Activated CD4-positive, alpha-beta T cell treated with anti-CD3 and anti-CD28 coated beads, Interleukin-2, amount 50 U/mL, for 48 hours (primary cell): ENCODE measurements around the gene PRKD1.
"Not testable (repeated sequence)": the region's sequence is repeated elsewhere in the genome, so short reads cannot be mapped to it uniquely, and the experiment has no call there.

Experiments used
- DNase-seq, 2 experiments: peaks; one replicate each; pipeline ENCODE4 v3.0.0-alpha.2; 2020

Gene PRKD1

GRCh38 chr14:29900609-29901350 is 26.9 kb downstream of the PRKD1 start:
- no peak for DNase-seq

GRCh38 chr14:29898470-29898869 is 29.2 kb downstream of the PRKD1 start:
- DNase-seq = no peak

- DNase-seq = no peak
Measured at GRCh38 chr14:29897181-29897580, 30.5 kb downstream of the PRKD1 start.

GRCh38 chr14:29896354-29896821 is 31.3 kb downstream of the PRKD1 start:
- DNase-seq = no peak

GRCh38 chr14:29895591-29896083 is 32.0 kb downstream of the PRKD1 start:
- DNase-seq = no peak

GRCh38 chr14:29893989-29894388 is 33.7 kb downstream of the PRKD1 start:
- DNase-seq = no peak

- no peak for DNase-seq
Measured at GRCh38 chr14:29892327-29892726, 35.3 kb downstream of the PRKD1 start.

- DNase-seq = no peak
Measured at GRCh38 chr14:29885988-29886387, 41.7 kb downstream of the PRKD1 start.

GRCh38 chr14:29868000-29868399 is 59.6 kb downstream of the PRKD1 start:
- no peak for DNase-seq

- DNase-seq = no peak
Measured at GRCh38 chr14:29865299-29865698, 62.3 kb downstream of the PRKD1 start.

GRCh38 chr14:29861996-29862395 is 65.7 kb downstream of the PRKD1 start:
- no peak for DNase-seq

GRCh38 chr14:29858299-29858698 is 69.3 kb downstream of the PRKD1 start:
- no peak for DNase-seq

- no peak for DNase-seq
Measured at GRCh38 chr14:29857551-29857950, 70.1 kb downstream of the PRKD1 start.

GRCh38 chr14:29856516-29856915 is 71.1 kb downstream of the PRKD1 start:
- no peak for DNase-seq

GRCh38 chr14:29853691-29854090 is 74.0 kb downstream of the PRKD1 start:
- DNase-seq = not testable (repeated sequence)

- DNase-seq = no peak
Measured at GRCh38 chr14:29853272-29853671, 74.4 kb downstream of the PRKD1 start.

- no peak for DNase-seq
Measured at GRCh38 chr14:29851397-29851796, 76.2 kb downstream of the PRKD1 start.

- no peak for DNase-seq
Measured at GRCh38 chr14:29847056-29847380, 80.6 kb downstream of the PRKD1 start.

- no peak for DNase-seq
Measured at GRCh38 chr14:29846339-29847055, 81.2 kb downstream of the PRKD1 start.

GRCh38 chr14:29843981-29844380 is 83.7 kb downstream of the PRKD1 start:
- no peak for DNase-seq

GRCh38 chr14:29842228-29842627 is 85.4 kb downstream of the PRKD1 start:
- DNase-seq = no peak

- DNase-seq = not testable (repeated sequence)
Measured at GRCh38 chr14:29840369-29840892, 87.2 kb downstream of the PRKD1 start.

- not testable (repeated sequence) for DNase-seq
Measured at GRCh38 chr14:29839691-29840090, 88.0 kb downstream of the PRKD1 start.

- DNase-seq = no peak
Measured at GRCh38 chr14:29838752-29839151, 88.9 kb downstream of the PRKD1 start.
